Measurements from ENCODE around the gene CRELD2.

Gene CRELD2

GRCh38 chr22:49917974-49918910, at the start of gene CRELD2, which contains the start of gene ALG12:
Gene CRELD2 (plus strand): TSS chr22:49918634. CDS start chr22:49918770, 136 bp downstream.
Gene ALG12 (minus strand): TSS chr22:49918438. CDS start chr22:49913765, 4,673 bp downstream.
- peak; percentile 98 for DNase-seq (ENCODE audit: low read depth)
- H3K4me3 ChIP-seq (ENCODE audit: low read depth, low read length) = peak within 1 kb of the TSS; percentile 99
- no peak for TF ChIP-seq CTCF (IDR thresholded peaks at IDR 0.05; ENCODE audit: insufficient read depth, low read depth, low read length, missing control alignments)

GRCh38 chr22:49869086-49869830, 49.2 kb upstream of the CRELD2 start:
- DNase-seq (ENCODE audit: low read depth) = no peak
- no peak overlapping the region for H3K4me3 ChIP-seq (ENCODE audit: low read depth, low read length)
- no peak for TF ChIP-seq CTCF (IDR thresholded peaks at IDR 0.05; ENCODE audit: insufficient read depth, low read depth, low read length, missing control alignments)

GRCh38 chr22:49869845-49870712, 48.4 kb upstream of the CRELD2 start:
- no peak for DNase-seq (ENCODE audit: low read depth)
- no peak overlapping the region for H3K4me3 ChIP-seq (ENCODE audit: low read depth, low read length)
- TF ChIP-seq CTCF (IDR thresholded peaks at IDR 0.05; ENCODE audit: insufficient read depth, low read depth, low read length, missing control alignments) = no peak

GRCh38 chr22:49871482-49871881, 47.0 kb upstream of the CRELD2 start:
- H3K4me3 ChIP-seq (ENCODE audit: low read depth, low read length) = no peak overlapping the region
- no peak for TF ChIP-seq CTCF (IDR thresholded peaks at IDR 0.05; ENCODE audit: insufficient read depth, low read depth, low read length, missing control alignments)
- no peak for DNase-seq (ENCODE audit: low read depth)

GRCh38 chr22:49872347-49872746, 46.1 kb upstream of the CRELD2 start:
- no peak overlapping the region for H3K4me3 ChIP-seq (ENCODE audit: low read depth, low read length)
- no peak for TF ChIP-seq CTCF (IDR thresholded peaks at IDR 0.05; ENCODE audit: insufficient read depth, low read depth, low read length, missing control alignments)
- DNase-seq (ENCODE audit: low read depth) = no peak

GRCh38 chr22:49873228-49873940, 45.0 kb upstream of the CRELD2 start:
- no peak for TF ChIP-seq CTCF (IDR thresholded peaks at IDR 0.05; ENCODE audit: insufficient read depth, low read depth, low read length, missing control alignments)
- H3K4me3 ChIP-seq (ENCODE audit: low read depth, low read length) = no peak overlapping the region
- no peak for DNase-seq (ENCODE audit: low read depth)

Measured in GM12865 (cell line).